ENCODE measurements around the gene C3. TPM values are rescaled to one million over a fixed set of nuclear protein-coding genes. Genes with fewer than 3 reads are reported as not detected.

Gene C3
- total and polyA plus RNA-seq, 2 of the 13 experiments (the other 11 are each of a cell fraction or from before 2014, with no cell fraction given) = 1,455 to 6,272 TPM

DNA sequence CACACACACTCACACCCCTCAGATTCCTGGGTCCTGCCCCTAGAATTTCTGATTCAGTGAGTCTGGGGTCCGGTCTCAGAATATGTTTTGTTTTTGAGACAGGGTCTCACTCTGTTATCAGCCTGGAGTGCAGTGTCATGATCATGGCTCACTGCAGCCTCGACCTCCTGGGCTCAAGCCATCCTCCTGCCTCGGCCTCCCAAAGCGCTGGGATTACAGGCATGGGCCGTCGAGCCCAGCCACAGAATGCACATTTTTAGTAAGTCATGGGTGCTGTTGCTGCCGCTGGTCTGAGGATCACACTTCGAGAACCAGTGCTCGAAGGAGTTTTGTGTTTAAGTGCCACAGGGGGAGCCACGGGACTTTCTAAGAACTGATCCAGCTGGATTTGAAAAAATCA is 28.4 kb downstream of the C3 start:
- FAIRE-seq (no peak), DNase-seq (ENCODE audit: low spot score) (no peak), ATAC-seq (no peak)
- in situ Hi-C loops (cut with HindIII; ENCODE audit: extremely low pct_ligation_motif_present, low pct_unique_long_range_greater_than_20kb) (no loop called here), intact Hi-C loops (cut with micrococcal nuclease; ENCODE audit: unreplicated experiment) (no loop called here)
- Histone ChIP-seq H3K4me3 (replicated peaks in 1 of 3; ENCODE audit: insufficient read depth in 1 of 3, low read depth in 2 of 3, low read length in 3 of 3) (no peak overlapping the region), H3K4me1 (ENCODE audit: insufficient read depth, low read length) (no peaks in the 10 kb centered on the region), H4K20me1 (ENCODE audit: insufficient read depth, low read length) (peaks cover 56% of the 10 kb centered on the region), H3K79me2 (ENCODE audit: insufficient read depth, low read length) (no peaks in the 10 kb centered on the region), H3K27ac (ENCODE audit: extremely low read length, insufficient read depth, low read length) (no peak overlapping the region), H2AFZ (ENCODE audit: low read length) (no peak overlapping the region), H3K4me2 (ENCODE audit: low read depth, low read length) (no peak overlapping the region), H3K9ac (ENCODE audit: insufficient read depth, low read depth, low read length) (no peak overlapping the region), H3K27me3 (ENCODE audit: control insufficient read depth in 1 of 2, insufficient read depth in 2 of 2, low read length in 2 of 2) (no peaks in the 10 kb centered on the region), H3K9me3 (ENCODE audit: low read length) (no peaks in the 10 kb centered on the region), H3K36me3 (replicated peaks in 1 of 2; ENCODE audit: control insufficient read depth in 1 of 2, insufficient read depth in 2 of 2, low read length in 2 of 2) (peaks cover 37 to 82% of the 10 kb centered on the region in 2 experiments)
- 98% methylated on average over 5 of the region's 10 CpGs for WGBS (ENCODE audit: low lambda C conversion rate)
- POLR2A ChIA-PET = no interaction called here
- no TSS peak for BruUV-seq (replicated peaks)
- CTCF ChIA-PET (ENCODE audit: low intra/inter-chr PET ratio, low total read pairs) = no interaction called here
- TF ChIP-seq POLR2A (IDR thresholded peaks at IDR 0.05; ENCODE audit: insufficient read depth in 1 of 2, low read depth in 2 of 2, low read length in 2 of 2) = peak in 1 of 2 experiments; percentile 25; a peak in 1 of 4 replicates
- TF ChIP-seq CBFB (CRISPR knock-in tag; IDR thresholded peaks at IDR 0.05) = no peak
- TF ChIP-seq ZNF572 (CRISPR knock-in tag; IDR thresholded peaks at IDR 0.05) = no peak
- TF ChIP-seq, protein P1, sequence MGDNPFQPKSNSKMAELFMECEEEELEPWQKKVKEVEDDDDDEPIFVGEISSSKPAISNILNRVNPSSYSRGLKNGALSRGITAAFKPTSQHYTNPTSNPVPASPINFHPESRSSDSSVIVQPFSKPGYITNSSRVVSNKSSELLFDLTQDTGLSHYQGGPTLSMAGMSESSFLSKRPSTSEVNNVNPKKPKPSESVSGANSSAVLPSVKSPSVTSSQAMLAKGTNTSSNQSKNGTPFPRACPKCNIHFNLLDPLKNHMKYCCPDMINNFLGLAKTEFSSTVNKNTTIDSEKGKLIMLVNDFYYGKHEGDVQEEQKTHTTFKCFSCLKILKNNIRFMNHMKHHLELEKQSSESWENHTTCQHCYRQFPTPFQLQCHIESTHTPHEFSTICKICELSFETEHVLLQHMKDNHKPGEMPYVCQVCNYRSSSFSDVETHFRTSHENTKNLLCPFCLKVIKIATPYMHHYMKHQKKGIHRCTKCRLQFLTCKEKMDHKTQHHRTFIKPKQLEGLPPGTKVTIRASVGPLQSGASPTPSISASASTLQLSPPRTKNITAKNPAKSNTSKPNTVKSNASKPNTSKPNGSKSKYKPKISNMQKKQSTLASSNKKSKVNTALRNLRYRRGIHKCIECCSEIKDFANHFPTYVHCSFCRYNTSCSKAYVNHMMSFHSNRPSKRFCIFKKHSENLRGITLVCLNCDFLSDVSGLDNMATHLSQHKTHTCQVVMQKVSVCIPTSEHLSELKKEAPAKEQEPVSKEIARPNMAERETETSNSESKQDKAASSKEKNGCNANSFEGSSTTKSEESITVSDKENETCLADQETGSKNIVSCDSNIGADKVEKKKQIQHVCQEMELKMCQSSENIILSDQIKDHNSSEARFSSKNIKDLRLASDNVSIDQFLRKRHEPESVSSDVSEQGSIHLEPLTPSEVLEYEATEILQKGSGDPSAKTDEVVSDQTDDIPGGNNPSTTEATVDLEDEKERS (CRISPR knock-in tag; IDR thresholded peaks at IDR 0.05) = no peak
- no peak for TF ChIP-seq RBM39 (IDR thresholded peaks at IDR 0.05; ENCODE audit: low read depth, low read length, poor library complexity, severe bottlenecking)
- TF ChIP-seq POLR2AphosphoS5 (IDR thresholded peaks at IDR 0.05; ENCODE audit: low read depth, low read length) = 0 out of 2 replicates have a peak, but pooled peaks have one; percentile 19
- 0 out of 2 replicates have a peak, but pooled peaks have one; percentile 12 for TF ChIP-seq POLR2AphosphoS2 (IDR thresholded peaks at IDR 0.05; ENCODE audit: low read depth, low read length)
- 0 out of 2 replicates have a peak, but pooled peaks have one; percentile 15 for TF ChIP-seq ZMYM3 (CRISPR knock-in tag; IDR thresholded peaks at IDR 0.05)
- no peak for TF ChIP-seq ZKSCAN8 (CRISPR knock-in tag; IDR thresholded peaks at IDR 0.05; ENCODE audit: borderline replicate concordance)
- no peak for TF ChIP-seq KDM6A (CRISPR knock-in tag; IDR thresholded peaks at IDR 0.05; ENCODE audit: low read depth)
- TF ChIP-seq MBNL3 (CRISPR knock-in tag; conservative IDR thresholded peaks at IDR 0.05) = no peak
- TF ChIP-seq GLI4 (CRISPR knock-in tag; IDR thresholded peaks at IDR 0.05; ENCODE audit: borderline replicate concordance) = no peak
- TF ChIP-seq ZNF770 (CRISPR knock-in tag; IDR thresholded peaks at IDR 0.05) = peak; percentile 75
- TF ChIP-seq CSRNP1 (CRISPR knock-in tag; IDR thresholded peaks at IDR 0.05) = no peak
- no peak for TF ChIP-seq ZFP91 (CRISPR knock-in tag; IDR thresholded peaks at IDR 0.05; ENCODE audit: borderline replicate concordance)
- TF ChIP-seq NFATC3 (CRISPR knock-in tag; IDR thresholded peaks at IDR 0.05) = no peak
- no peak for TF ChIP-seq NR2F1 (CRISPR knock-in tag; IDR thresholded peaks at IDR 0.05)
- TF ChIP-seq SP4 (CRISPR knock-in tag; IDR thresholded peaks at IDR 0.05) = peak; percentile 35; the same call in 1 of the 2 replicates
